Measurements from ENCODE around the gene CELA3A. TPM values are rescaled to one million over a fixed set of nuclear protein-coding genes. Genes with fewer than 3 reads are reported as not detected.
"Not testable (repeated sequence)": the region's sequence is repeated elsewhere in the genome, so short reads cannot be mapped to it uniquely, and the experiment has no call there.

The CELA3A gene
- total and polyA plus RNA-seq, 12 donors: 1.6 to 9.4 (median 3.1) TPM; not detected in 7

DNA sequence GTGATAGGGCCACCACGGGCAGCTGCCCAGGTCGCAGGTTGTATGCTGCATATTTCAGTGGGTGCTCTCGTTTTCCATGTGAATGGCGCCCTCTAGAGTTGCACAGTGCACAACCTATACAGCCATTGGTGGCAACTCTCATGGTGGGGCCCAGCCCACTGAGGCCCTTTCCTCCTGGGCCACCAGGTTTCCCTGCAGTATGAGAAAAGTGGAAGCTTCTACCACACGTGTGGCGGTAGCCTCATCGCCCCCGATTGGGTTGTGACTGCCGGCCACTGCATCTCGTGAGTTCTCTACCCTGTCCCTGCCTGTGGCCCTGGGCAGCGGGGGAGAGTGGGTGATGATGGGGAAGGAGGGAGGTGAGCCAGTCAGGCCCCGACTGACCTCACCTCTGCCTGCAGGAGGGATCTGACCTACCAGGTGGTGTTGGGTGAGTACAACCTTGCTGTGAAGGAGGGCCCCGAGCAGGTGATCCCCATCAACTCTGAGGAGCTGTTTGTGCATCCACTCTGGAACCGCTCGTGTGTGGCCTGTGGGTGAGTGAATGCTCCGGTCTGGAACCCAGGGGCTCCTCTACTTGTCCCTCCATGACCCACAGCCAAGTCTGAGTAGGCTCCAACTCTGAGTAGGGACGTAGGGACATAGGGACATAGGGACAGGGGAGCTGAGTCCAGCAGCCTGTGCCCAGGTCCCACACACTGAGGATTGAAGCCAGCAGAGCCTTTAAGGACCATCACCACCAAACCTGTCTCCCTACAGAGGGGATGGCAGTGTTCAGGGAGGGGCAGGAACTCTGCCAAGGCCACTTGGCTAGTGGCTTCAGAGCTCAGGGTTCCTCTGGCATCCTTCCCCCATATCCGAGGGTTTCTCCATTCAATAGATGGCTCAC is 4.0 kb downstream of the CELA3A start:
- H3K27ac ChIP-seq; H3K4me3 ChIP-seq; H3K36me3 ChIP-seq (replicated peaks in 1 of 2); H3K4me1 ChIP-seq (replicated peaks in 1 of 2); H3K9me3 ChIP-seq (replicated peaks in 1 of 3); intact Hi-C loops (cut with DNase I); H3K27me3 ChIP-seq: not testable (repeated sequence)
- peak; percentile 54 to 83 (median 74) for DNase-seq
- peak; percentile 30 to 50 (median 40) for TF ChIP-seq CTCF (IDR thresholded peaks at IDR 0.05)
- WGBS, 4 donors: 64 to 73% (median 71%) methylated on average over 15 to 18 of the region's 18 CpGs

DNA sequence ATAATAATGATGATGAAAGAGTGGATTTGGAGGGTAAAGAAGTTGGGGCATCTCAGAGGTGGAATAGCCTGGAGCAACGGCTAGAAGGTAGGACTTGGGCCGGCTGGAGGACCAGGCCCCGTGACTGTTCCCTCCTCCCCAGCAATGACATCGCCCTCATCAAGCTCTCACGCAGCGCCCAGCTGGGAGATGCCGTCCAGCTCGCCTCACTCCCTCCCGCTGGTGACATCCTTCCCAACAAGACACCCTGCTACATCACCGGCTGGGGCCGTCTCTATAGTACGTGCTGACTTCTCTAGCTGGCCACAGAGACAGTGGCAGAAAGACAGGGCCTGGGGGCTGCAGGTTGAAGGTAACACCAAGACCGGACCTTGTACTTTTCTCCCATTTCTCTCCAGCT is 5.3 kb downstream of the CELA3A start:
- DNase-seq; H3K4me3 ChIP-seq; H3K27ac ChIP-seq; H3K9me3 ChIP-seq (replicated peaks in 1 of 3); H3K4me1 ChIP-seq (replicated peaks in 1 of 2); H3K27me3 ChIP-seq; intact Hi-C loops (cut with DNase I); H3K36me3 ChIP-seq (replicated peaks in 1 of 2): not testable (repeated sequence)
- WGBS, 4 donors: 86 to 91% (median 87%) methylated on average over 11 to 13 of the region's 13 CpGs

- intact Hi-C loops (cut with DNase I); H3K4me1 ChIP-seq (replicated peaks in 1 of 2); H3K4me3 ChIP-seq; DNase-seq; H3K27ac ChIP-seq; H3K36me3 ChIP-seq (replicated peaks in 1 of 2); H3K27me3 ChIP-seq; H3K9me3 ChIP-seq (replicated peaks in 1 of 3): not testable (repeated sequence)
- WGBS, 4 donors: 84 to 89% (median 86%) methylated on average over 4 to 9 of the region's 10 CpGs
Measured at GRCh38 chr1:22007262-22007661, 5.8 kb downstream of the CELA3A start.

DNA sequence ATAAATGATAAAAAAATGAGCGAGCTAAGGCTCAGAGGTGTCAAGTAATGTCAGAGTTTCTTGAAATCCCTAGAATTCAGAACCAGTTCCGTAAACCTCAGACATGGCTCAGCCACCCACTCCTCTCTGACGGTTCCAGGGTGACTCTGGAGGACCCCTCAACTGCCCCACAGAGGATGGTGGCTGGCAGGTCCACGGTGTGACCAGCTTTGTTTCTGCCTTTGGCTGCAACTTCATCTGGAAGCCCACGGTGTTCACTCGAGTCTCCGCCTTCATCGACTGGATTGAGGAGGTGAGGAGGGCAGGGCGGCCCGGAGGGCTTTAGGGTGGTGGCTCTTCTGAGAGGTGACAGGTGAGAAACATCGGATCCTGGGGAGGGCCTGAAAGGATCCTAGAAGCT is 8.1 kb downstream of the CELA3A start:
- H3K9me3 ChIP-seq (replicated peaks in 1 of 3); H3K27ac ChIP-seq; H3K4me1 ChIP-seq (replicated peaks in 1 of 2); H3K36me3 ChIP-seq (replicated peaks in 1 of 2); intact Hi-C loops (cut with DNase I); H3K4me3 ChIP-seq; H3K27me3 ChIP-seq; DNase-seq: not testable (repeated sequence)
- WGBS, 4 donors: 78 to 96% (median 87%) methylated on average over 4 to 11 of the region's 11 CpGs

DNA sequence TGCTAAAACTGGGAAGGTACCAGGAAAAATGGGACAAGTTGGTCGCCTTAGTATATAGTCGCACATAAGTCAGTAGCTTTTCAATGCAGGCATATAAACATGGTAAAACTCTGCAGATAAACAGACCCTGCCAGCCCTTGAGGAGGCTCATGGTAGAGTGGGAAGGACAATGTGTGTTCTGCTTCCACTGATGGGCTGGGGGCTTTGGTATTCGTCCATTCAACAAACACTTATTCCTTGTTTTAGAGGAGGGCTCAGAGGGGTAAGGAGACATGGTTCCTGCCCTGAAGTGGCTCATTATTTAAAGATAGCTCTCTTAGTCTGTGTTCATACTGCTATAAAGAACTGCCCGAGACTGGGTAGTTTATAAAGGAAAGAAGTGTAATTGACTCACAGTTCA is 11.3 kb downstream of the CELA3A start:
- H3K27me3 ChIP-seq; H3K36me3 ChIP-seq (replicated peaks in 1 of 2); intact Hi-C loops (cut with DNase I); H3K9me3 ChIP-seq (replicated peaks in 1 of 3); H3K4me3 ChIP-seq; DNase-seq; H3K4me1 ChIP-seq (replicated peaks in 1 of 2); H3K27ac ChIP-seq: not testable (repeated sequence)
- 51 to 90% (median 73%) methylated on average over 2 to 4 of the region's 4 CpGs for WGBS, 4 donors

DNA sequence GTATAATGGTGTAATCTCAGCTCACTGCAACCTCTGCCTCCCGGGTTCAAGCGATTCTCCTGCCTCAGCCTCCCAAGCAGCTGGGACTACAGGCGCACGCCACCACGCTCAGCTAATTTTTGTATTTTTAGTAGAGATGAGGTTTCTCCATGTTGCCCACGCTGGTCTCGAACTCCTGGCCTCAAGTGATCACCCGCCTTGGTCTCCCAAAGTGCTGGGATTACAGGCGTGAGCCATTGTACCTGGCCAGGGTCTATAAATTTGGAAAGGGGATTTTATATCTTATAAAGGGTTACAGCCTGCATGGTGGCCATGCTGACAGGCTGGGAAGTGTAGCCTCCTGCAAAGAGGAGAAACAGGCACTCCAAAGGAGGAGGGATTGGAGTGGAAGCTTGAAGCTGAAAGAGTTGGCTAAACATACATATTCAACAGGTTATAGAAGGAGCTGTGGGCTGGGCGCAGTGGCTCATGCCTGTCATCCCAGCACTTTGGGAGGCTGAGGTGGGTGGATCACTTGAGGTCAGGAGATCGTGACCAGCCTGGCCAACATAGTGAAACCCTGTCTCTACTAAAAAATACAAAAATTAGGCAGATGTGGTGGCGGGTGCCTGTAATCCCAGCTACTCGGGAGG is 13.2 kb downstream of the CELA3A start:
- H3K36me3 ChIP-seq (replicated peaks in 1 of 2); H3K27ac ChIP-seq; H3K9me3 ChIP-seq (replicated peaks in 1 of 3); intact Hi-C loops (cut with DNase I); DNase-seq; H3K4me1 ChIP-seq (replicated peaks in 1 of 2); H3K27me3 ChIP-seq; H3K4me3 ChIP-seq: not testable (repeated sequence)
- 90 to 97% (median 93%) methylated on average over 13 of the region's 13 CpGs for WGBS, 4 donors

Measured in adrenal gland (tissue), 12 donors.